Activated CD4-positive, alpha-beta T cell treated with anti-CD3 and anti-CD28 coated beads, Interleukin-10, Interleukin-2, amounts not matched to agents 100 ng/mL and 50 ng/mL, durations not matched to agents 16 hours and 8 hours (primary cell): ENCODE data around the gene DNAJB1.
"Not testable (repeated sequence)": the region's sequence is repeated elsewhere in the genome, so short reads cannot be mapped to it uniquely, and the experiment has no call there.

ENCODE experiments used
- DNase-seq: peaks from one replicate; pipeline ENCODE4 v3.0.0-alpha.2; 2020

The DNAJB1 gene

GRCh38 chr19:14553042-14553938 lies 35.1 kb upstream of the DNAJB1 start:
- no peak for DNase-seq

- not testable (repeated sequence) for DNase-seq
Measured at GRCh38 chr19:14552006-14552360, 33.8 kb upstream of the DNAJB1 start.

DNA sequence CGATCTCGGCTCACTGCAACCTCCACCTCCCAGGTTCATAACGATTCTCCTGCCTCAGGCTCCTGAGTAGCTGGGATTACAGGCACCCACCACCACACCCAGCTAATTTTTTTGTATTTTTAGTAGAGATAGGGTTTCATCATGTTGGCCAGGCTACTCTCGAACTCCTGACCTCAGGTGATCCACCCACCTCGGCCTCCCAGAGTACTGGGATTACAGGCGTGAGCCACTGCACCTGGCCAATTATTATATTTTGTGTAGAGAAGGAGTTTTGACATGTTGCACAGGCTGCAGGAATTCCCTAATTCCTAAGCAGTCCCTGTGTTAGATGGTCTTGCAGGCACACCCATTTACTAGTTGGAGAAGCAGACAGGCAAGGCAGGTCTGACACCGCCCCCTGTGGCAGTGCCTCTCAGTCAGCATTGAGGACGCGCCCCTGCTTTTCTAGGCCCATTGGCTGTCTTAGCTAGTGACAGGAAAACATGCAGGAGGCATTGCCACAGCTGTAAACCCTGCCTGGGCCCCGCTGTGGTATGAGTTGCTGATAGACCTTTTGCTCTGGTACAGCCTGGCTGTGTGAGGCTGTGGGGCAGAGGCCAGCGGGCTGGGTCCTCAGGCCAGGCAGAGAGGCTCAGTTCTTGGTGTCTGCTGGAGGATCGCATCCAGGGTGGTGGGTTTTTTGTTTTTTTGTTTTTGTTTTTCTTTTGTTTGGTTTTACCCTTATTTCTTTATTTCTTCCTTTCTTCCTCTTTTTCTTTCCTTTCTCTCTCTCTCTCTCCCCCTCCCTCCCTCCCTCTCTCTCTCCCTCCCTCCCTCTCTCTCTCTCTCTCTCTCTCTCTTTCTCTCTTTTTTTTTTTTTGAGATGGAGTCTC lies 33.2 kb upstream of the DNAJB1 start:
- peak; percentile 66 for DNase-seq

GRCh38 chr19:14550201-14550754 lies 32.1 kb upstream of the DNAJB1 start:
- DNase-seq, result no peak

- no peak for DNase-seq
Measured at GRCh38 chr19:14545716-14546082, 27.5 kb upstream of the DNAJB1 start.

GRCh38 chr19:14544977-14545715 lies 26.9 kb upstream of the DNAJB1 start:
- DNase-seq, result no peak

DNA sequence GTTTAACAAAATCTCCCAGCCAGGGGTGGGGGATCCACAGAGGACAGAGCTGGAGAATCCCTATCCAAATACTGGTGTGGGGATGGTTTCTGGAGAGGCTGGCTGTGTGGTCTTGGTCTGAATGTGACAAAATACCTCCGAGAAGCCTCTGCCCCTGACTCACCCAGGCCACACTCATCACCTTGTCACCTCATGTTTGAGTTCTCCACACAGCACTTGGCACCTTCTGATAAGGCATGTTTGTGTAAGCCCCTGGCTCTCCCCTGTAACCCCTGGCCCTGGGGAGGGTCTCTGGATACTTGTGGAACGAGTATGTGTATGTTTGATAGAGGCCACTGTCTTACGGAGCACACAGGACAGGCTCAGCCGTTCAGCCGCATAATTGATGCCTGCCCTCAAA lies 25.9 kb upstream of the DNAJB1 start:
- DNase-seq, result no peak

DNA sequence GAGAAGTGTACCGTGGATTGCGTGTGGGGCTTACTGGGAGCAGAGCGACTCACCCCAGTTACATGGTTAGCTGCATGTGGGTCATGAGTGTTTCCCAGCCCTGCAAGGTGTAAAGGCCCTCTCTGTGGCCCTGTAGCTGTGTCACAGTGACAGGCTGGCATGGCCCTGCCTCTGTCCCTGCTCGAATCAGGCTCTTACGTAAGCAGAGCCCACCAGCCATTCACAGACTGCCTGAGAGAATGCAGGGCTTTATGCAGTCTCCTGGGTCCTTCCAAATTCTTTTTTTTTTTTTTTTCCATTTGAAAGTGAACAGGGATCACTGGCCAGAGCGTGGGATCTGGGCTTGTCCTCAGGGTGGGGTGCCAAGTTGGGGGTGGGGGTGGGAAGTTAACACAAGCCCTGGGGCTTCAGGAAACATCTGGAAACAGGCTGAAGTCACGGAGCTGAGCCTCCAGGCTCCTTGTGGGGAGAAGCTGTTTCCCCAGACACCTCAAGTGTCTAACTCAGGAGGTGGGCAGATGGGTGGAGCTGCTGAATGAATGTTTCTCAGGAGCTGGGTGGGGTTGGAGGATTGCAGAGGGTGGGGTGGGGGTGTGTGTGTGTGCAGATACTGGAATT lies 24.6 kb upstream of the DNAJB1 start:
- no peak for DNase-seq

DNA sequence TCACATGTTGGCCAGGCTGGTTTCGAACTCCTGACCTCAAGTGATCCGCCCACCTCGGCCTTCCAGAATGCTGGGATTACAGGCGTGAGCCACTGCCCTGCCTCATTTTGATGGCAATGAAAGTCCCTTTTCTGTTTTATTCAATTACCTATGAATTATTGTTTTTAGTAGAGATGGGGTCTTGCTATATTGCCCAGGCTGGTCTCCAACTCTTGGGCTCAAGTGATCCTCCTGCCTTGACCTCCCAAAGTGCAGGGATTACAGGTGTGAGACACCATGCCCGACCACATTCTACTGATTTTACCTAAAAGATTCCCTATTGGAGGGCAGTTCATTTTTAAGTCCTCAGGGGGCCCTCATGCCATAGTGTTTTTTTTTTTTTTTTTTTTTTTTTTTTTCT lies 23.8 kb upstream of the DNAJB1 start:
- DNase-seq, result not testable (repeated sequence)

- DNase-seq, result no peak
Measured at GRCh38 chr19:14540741-14541525, 22.7 kb upstream of the DNAJB1 start.

- DNase-seq, result peak; percentile 68
Measured at GRCh38 chr19:14536926-14537692, 18.9 kb upstream of the DNAJB1 start.

DNA sequence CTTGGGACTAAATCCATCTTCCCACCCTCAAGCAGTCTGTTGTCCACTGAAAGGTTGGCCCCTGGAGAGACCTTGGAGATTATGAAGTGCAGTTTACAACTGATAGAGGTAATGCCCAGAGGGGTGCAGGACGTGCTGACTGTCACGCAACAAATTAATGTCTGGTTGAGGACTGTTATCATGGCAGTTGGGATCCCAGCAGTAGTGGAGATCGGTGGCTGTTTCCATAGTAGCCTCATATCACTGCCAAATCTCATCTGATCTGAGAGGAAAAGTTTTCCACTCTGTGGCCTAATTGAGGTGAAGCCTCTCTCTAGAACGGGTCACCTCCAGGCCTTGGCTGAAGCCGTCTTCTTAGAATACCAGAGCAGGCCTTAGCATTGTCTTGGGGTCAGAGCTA lies 15.3 kb upstream of the DNAJB1 start:
- no peak for DNase-seq

DNA sequence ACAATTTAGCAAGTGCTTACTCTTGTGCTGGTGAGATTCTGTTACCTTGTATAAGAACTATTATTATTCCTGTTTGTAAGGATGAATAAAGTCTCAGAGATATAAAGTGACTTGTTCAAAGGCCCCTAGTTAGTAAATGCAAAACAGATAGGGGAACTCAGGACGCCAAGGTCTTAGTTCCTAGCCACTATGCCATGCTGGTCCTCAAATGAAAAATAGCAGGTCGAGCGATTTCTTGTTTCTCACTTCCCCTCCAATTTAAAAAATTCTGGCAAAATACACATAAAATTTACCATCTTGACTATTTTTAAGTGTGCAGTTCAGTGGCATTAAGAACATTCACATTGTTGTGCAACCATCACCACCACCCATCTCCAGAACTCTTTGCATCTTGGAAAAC lies 12.3 kb upstream of the DNAJB1 start:
- no peak for DNase-seq

- peak; percentile 36 for DNase-seq
Measured at GRCh38 chr19:14530005-14530348, 11.8 kb upstream of the DNAJB1 start.

GRCh38 chr19:14529254-14530004 lies 11.2 kb upstream of the DNAJB1 start, which contains the start of gene TECR:
TSS of gene TECR (plus strand) at chr19:14529594. CDS start at chr19:14529697, 103 bp downstream.
- peak; percentile 100 for DNase-seq

GRCh38 chr19:14528419-14529253 lies 10.4 kb upstream of the DNAJB1 start:
- DNase-seq, result no peak

- no peak for DNase-seq
Measured at GRCh38 chr19:14526423-14526822, 8.2 kb upstream of the DNAJB1 start.

DNA sequence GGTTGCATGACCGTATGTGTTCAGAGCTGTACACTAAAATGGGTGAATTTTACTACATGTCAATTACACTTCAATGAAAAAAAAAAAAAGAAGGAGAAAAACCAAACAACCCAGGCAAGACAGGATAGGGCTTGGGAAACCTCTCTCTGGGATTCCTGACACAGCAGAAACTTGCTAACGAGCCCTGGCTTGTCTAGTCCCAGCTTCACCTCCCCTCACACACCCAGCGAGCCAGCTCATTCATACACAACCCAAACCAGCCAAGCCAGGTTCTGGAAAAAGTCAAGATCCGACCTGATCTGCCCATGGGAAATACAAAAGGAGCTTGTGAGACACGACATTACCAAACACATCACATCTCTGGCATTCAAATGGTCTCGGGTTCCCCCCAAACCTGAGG lies 7.5 kb upstream of the DNAJB1 start:
- DNase-seq, result no peak

DNA sequence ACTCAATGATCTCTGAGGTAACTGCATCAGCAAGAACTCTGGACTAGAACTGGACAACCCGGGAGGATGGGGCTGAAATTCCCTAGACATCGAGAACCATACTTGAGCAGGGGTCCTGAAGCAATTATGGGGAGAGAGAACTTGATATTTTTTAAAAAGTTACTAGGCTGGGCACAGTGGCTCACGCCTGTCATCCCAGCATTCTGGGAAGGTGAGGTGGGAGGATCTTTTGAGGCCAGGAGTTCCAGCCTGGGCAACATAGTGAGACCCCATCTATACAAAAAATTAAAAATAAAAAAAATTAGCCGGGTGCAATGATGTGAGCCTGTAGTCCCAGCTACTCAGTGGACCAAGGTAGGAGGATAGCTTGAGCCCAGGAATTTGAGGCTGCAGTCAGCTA lies 2.3 kb upstream of the DNAJB1 start:
- DNase-seq, result no peak
